ENCODE data around the gene F3. TPM values are rescaled to one million over a fixed set of nuclear protein-coding genes. Genes with fewer than 3 reads are reported as not detected.

The F3 gene
- total and polyA plus RNA-seq, 9 of the 15 experiments (the other 6 are each of a cell fraction or from before 2014, with no cell fraction given): 0.24 to 0.28 TPM; not detected in 7

- TF ChIP-seq CBFA2T3 (IDR thresholded peaks at IDR 0.05) (no peak), MYBL2 (IDR thresholded peaks at IDR 0.05; ENCODE audit: low read depth) (no peak), MYBL2 (CRISPR knock-in tag; IDR thresholded peaks at IDR 0.05; ENCODE audit: borderline replicate concordance) (no peak), XRCC4 (IDR thresholded peaks at IDR 0.05; ENCODE audit: extremely low read depth, insufficient read depth, insufficient read length) (no peak), BRF2 (IDR thresholded peaks at IDR 0.05; ENCODE audit: borderline replicate concordance, insufficient read depth, insufficient read length) (no peak), ZBTB7A (IDR thresholded peaks at IDR 0.05; ENCODE audit: borderline replicate concordance, control insufficient read depth, low read depth, low read length) (no peak), ZNF699 (CRISPR knock-in tag; IDR thresholded peaks at IDR 0.05; ENCODE audit: insufficient replicate concordance) (no peak), MAFK (IDR thresholded peaks at IDR 0.05; ENCODE audit: low read length) (peak; percentile 55; the same call in 1 of the 2 replicates), NUFIP1 (IDR thresholded peaks at IDR 0.05; ENCODE audit: partially characterized antibody) (no peak), MAFG (tag; conservative IDR thresholded peaks at IDR 0.05) (peak; percentile 97), PHF21A (IDR thresholded peaks at IDR 0.05; ENCODE audit: borderline replicate concordance, low read depth) (no peak), NR4A1 (CRISPR knock-in tag; IDR thresholded peaks at IDR 0.05) (no peak), NR4A1 (tag; IDR thresholded peaks at IDR 0.05) (peak; percentile 46; the same call in 1 of the 2 replicates), JUN (IDR thresholded peaks at IDR 0.05; ENCODE audit: borderline replicate concordance, low read depth, low read length) (no peak), JUN (CRISPR knock-in tag; IDR thresholded peaks at IDR 0.05; ENCODE audit: borderline replicate concordance) (no peak), SIN3B (IDR thresholded peaks at IDR 0.05; ENCODE audit: low read depth) (no peak), C11orf30 (IDR thresholded peaks at IDR 0.05; ENCODE audit: low read depth) (peak; percentile 88), ARID2 (IDR thresholded peaks at IDR 0.05) (no peak), JUND (IDR thresholded peaks at IDR 0.05; ENCODE audit: borderline replicate concordance, low read depth, low read length) (no peak), JUND (tag; IDR thresholded peaks at IDR 0.05; ENCODE audit: borderline replicate concordance, low read depth, low read length) (0 out of 3 replicates have a peak, but pooled peaks have one; percentile 39), TEAD1 (CRISPR knock-in tag; IDR thresholded peaks at IDR 0.05) (0 out of 4 replicates have a peak, but pooled peaks of 1 of the 2 experiments have one; percentile 33), CXXC5 (CRISPR knock-in tag; IDR thresholded peaks at IDR 0.05) (no peak), ATF1 (CRISPR knock-in tag; IDR thresholded peaks at IDR 0.05) (no peak), ATF1 (tag; IDR thresholded peaks at IDR 0.05) (no peak), ELK3 (CRISPR knock-in tag; IDR thresholded peaks at IDR 0.05) (no peak), MLLT1 (IDR thresholded peaks at IDR 0.05) (no peak), MAFF (IDR thresholded peaks at IDR 0.05; ENCODE audit: low read length) (peak; percentile 64; the same call in 1 of the 2 replicates), RFX5 (IDR thresholded peaks at IDR 0.05; ENCODE audit: low read depth, low read length) (no peak)
These were observed 38.3 kb upstream of the F3 start (continued) for GRCh38 chr1:94579876-94580294.

Data from K562 (cell line).